AG04449 (cell line): ENCODE measurements around the gene GULP1.

Experiments used
- CTCF ChIA-PET: fragments of 350-600 bp; formaldehyde crosslinking; extraction: SDS; loops from one replicate; lab custom pipeline; 2021; ENCODE audit warnings: antibody characterized with exemption; lab: Yijun Ruan, JAX
- POLR2A ChIA-PET: fragments of 400-600, 350-600 bp; formaldehyde crosslinking; extraction: SDS; loops from one replicate; lab custom pipeline; 2020; ENCODE audit warnings: antibody characterized with exemption, inconsistent platforms; lab: Yijun Ruan, JAX
- DNase-seq: peaks from one replicate; pipeline ENCODE4 v3.0.0-alpha.2; 2010; ENCODE audit warnings: low read depth, low spot score
- H3K4me3 ChIP-seq: 2 replicates; pipeline ENCODE4 v1.5.1; 2011; ENCODE audit warnings: low read depth, mild to moderate bottlenecking, control low read depth, low read length
- CTCF ChIP-seq: IDR thresholded peaks from one replicate; pipeline ENCODE4 v1.5.1; 2011; ENCODE audit warnings: mild to moderate bottlenecking, moderate library complexity, low read length, control low read depth, inconsistent platforms; ENCODE audit not compliant: insufficient read depth; ENCODE audit errors: missing control alignments

GULP1 gene

GRCh38 chr2:188430705-188431104 lies 139.0 kb downstream of the GULP1 start:
- no peak for DNase-seq

GRCh38 chr2:188434018-188434417 lies 142.3 kb downstream of the GULP1 start:
- TF ChIP-seq CTCF: no peak
- ChIA-PET POLR2A (no interaction called here), CTCF (interaction anchor here (1.4 kb wide), 1 partner anchor 22 kb away, joined by 3 read pairs; no protein-coding TSS in a partner anchor)

More at GRCh38 chr2:188430705-188431104, 139.0 kb downstream of the GULP1 start:
- ChIA-PET POLR2A (no interaction called here), CTCF (no interaction called here)
- H3K4me3 ChIP-seq: no peak overlapping the region
- TF ChIP-seq CTCF: no peak

GRCh38 chr2:188435115-188435514 lies 143.4 kb downstream of the GULP1 start:
- CTCF ChIA-PET: interaction anchor here (1.4 kb wide), 1 partner anchor 21 kb away, joined by 3 read pairs; no protein-coding TSS in a partner anchor
- no peak overlapping the region for H3K4me3 ChIP-seq
- no peak for TF ChIP-seq CTCF
- POLR2A ChIA-PET: no interaction called here
- DNase-seq: no peak

More at GRCh38 chr2:188434018-188434417, 142.3 kb downstream of the GULP1 start:
- no peak for DNase-seq
- H3K4me3 ChIP-seq: no peak overlapping the region

GRCh38 chr2:188437537-188437936 lies 145.9 kb downstream of the GULP1 start:
- H3K4me3 ChIP-seq: no peak overlapping the region
- DNase-seq: no peak
- no peak for TF ChIP-seq CTCF
- ChIA-PET POLR2A (no interaction called here), CTCF (no interaction called here)

- no peak overlapping the region for H3K4me3 ChIP-seq
- POLR2A ChIA-PET: no interaction called here
- no peak for DNase-seq
- no peak for TF ChIP-seq CTCF
- CTCF ChIA-PET: interaction anchor here (1.0 kb wide), 1 partner anchor 13 kb away, joined by 3 read pairs; no protein-coding TSS in a partner anchor
Measured at GRCh38 chr2:188439986-188440385, 148.3 kb downstream of the GULP1 start.

- CTCF ChIA-PET: no interaction called here
- no peak overlapping the region for H3K4me3 ChIP-seq
- TF ChIP-seq CTCF: no peak
- POLR2A ChIA-PET: no interaction called here
- no peak for DNase-seq
Measured at GRCh38 chr2:188440849-188441248, 149.2 kb downstream of the GULP1 start.
